Measurements from ENCODE around the gene DUSP18.

The DUSP18 gene

DNA sequence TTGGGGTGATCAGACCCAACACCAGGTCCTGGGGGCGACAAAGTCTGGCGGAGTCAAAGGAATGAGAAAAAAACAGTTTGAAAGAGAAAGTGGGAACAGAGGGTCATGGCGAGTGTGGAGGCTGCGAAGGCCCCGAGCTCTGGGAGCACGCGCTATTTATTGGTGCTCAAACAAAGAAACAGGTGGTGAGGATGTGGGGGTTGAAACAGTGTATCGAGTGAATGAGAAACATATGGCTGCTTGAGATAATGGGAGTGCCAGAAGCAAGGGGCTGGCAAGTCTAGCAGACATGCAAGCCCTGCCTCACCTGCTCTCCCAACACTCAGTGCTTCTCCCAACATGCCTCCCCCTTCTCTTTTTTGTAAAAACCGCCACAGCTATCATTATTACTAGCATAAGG is 7.8 kb upstream of the DUSP18 start:
- no peak overlapping the region for H2AFZ ChIP-seq (ENCODE audit: low read depth, low read length)
- H3K4me2 ChIP-seq (ENCODE audit: insufficient read depth, low read length), result no peak overlapping the region
- no peak overlapping the region for H3K4me3 ChIP-seq (ENCODE audit: low read depth in 1 of 2, low read length in 2 of 2)
- no peak overlapping the region for H3K27ac ChIP-seq (ENCODE audit: low read length)
- TF ChIP-seq, protein P1, sequence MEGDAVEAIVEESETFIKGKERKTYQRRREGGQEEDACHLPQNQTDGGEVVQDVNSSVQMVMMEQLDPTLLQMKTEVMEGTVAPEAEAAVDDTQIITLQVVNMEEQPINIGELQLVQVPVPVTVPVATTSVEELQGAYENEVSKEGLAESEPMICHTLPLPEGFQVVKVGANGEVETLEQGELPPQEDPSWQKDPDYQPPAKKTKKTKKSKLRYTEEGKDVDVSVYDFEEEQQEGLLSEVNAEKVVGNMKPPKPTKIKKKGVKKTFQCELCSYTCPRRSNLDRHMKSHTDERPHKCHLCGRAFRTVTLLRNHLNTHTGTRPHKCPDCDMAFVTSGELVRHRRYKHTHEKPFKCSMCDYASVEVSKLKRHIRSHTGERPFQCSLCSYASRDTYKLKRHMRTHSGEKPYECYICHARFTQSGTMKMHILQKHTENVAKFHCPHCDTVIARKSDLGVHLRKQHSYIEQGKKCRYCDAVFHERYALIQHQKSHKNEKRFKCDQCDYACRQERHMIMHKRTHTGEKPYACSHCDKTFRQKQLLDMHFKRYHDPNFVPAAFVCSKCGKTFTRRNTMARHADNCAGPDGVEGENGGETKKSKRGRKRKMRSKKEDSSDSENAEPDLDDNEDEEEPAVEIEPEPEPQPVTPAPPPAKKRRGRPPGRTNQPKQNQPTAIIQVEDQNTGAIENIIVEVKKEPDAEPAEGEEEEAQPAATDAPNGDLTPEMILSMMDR (IDR thresholded peaks at IDR 0.05; ENCODE audit: borderline replicate concordance, extremely low read depth, low read length, poor library complexity, severe bottlenecking), result no peak
- no peak for TF ChIP-seq EZH2 (IDR thresholded peaks at IDR 0.05; ENCODE audit: borderline replicate concordance, low read depth, low read length, severe bottlenecking)
- H3K9ac ChIP-seq (ENCODE audit: low read depth, low read length), result no peak overlapping the region
- H3K9me3 ChIP-seq (ENCODE audit: insufficient read depth, low read length, severe bottlenecking), result no peaks in the 10 kb centered on the region
- no peak for ATAC-seq (ENCODE audit: insufficient read depth, low read depth)
- DNase-seq, result no peak
- no peaks in the 10 kb centered on the region for H3K4me1 ChIP-seq (ENCODE audit: insufficient read depth, low read length)
- no peaks in the 10 kb centered on the region for H3K36me3 ChIP-seq (ENCODE audit: insufficient read depth, low read length)
- peaks cover 3% of the 10 kb centered on the region for H3K27me3 ChIP-seq (ENCODE audit: insufficient read depth, low read length, poor library complexity)
- H4K20me1 ChIP-seq (ENCODE audit: insufficient read depth, low read length), result no peaks in the 10 kb centered on the region
- no peaks in the 10 kb centered on the region for H3K79me2 ChIP-seq (ENCODE audit: insufficient read depth, low read length)

DNA sequence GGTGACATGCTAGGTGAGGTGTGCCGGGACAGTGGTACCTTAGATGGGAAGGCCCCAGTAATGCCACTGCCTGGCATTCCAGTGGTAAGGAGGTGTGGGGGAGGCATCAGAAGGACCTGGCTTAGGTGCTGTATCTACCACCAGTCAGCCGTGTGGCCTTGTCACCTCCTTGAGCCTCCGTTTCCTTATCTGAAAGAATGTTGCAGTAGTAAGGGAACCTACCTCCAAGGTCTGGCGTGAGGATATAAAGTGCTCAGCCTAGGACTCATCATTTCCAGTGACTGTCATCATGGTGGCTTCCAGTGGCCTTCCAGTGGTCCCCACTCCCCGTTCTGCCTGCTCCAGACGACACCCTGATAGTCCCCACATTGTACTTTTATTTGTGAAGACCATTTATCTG is 6.8 kb upstream of the DUSP18 start:
- Histone ChIP-seq H3K27ac (ENCODE audit: low read length) (no peak overlapping the region), H3K4me2 (ENCODE audit: insufficient read depth, low read length) (no peak overlapping the region), H3K9me3 (ENCODE audit: insufficient read depth, low read length, severe bottlenecking) (no peaks in the 10 kb centered on the region), H3K27me3 (ENCODE audit: insufficient read depth, low read length, poor library complexity) (peaks cover 3% of the 10 kb centered on the region), H3K36me3 (ENCODE audit: insufficient read depth, low read length) (no peaks in the 10 kb centered on the region), H4K20me1 (ENCODE audit: insufficient read depth, low read length) (no peaks in the 10 kb centered on the region), H3K79me2 (ENCODE audit: insufficient read depth, low read length) (no peaks in the 10 kb centered on the region), H2AFZ (ENCODE audit: low read depth, low read length) (no peak overlapping the region), H3K9ac (ENCODE audit: low read depth, low read length) (no peak overlapping the region), H3K4me1 (ENCODE audit: insufficient read depth, low read length) (no peaks in the 10 kb centered on the region), H3K4me3 (ENCODE audit: low read depth in 1 of 2, low read length in 2 of 2) (no peak overlapping the region)
- TF ChIP-seq, protein P1 (IDR thresholded peaks at IDR 0.05; ENCODE audit: borderline replicate concordance, extremely low read depth, low read length, poor library complexity, severe bottlenecking), result no peak
- TF ChIP-seq EZH2 (IDR thresholded peaks at IDR 0.05; ENCODE audit: borderline replicate concordance, low read depth, low read length, severe bottlenecking), result no peak
- no peak for DNase-seq
- no peak for ATAC-seq (ENCODE audit: insufficient read depth, low read depth)

DNA sequence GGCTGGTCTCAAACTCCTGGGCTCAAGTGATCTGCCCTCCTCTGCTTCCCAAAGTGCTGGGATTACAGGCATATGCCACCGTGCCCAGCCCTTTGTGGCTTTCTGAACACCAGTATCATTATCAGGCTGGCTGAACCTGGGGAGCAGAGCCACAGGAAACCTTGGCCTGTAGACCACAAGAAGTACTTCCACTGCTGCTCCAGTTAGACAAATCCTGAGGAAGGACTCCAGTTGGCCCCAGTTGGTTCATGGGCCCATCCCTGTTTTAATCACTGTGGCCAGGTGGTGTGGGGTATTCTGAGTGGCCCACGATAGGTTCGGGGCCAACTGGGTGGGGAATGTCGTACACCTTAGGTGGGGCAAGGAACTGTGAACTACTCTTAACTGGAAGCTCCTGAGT is 5.5 kb upstream of the DUSP18 start:
- TF ChIP-seq EZH2 (IDR thresholded peaks at IDR 0.05; ENCODE audit: borderline replicate concordance, low read depth, low read length, severe bottlenecking), result no peak
- TF ChIP-seq, protein P1 (IDR thresholded peaks at IDR 0.05; ENCODE audit: borderline replicate concordance, extremely low read depth, low read length, poor library complexity, severe bottlenecking), result no peak
- Histone ChIP-seq H3K27ac (ENCODE audit: low read length) (no peak overlapping the region), H3K9me3 (ENCODE audit: insufficient read depth, low read length, severe bottlenecking) (no peaks in the 10 kb centered on the region), H3K4me1 (ENCODE audit: insufficient read depth, low read length) (peaks cover 3% of the 10 kb centered on the region), H3K4me2 (ENCODE audit: insufficient read depth, low read length) (no peak overlapping the region), H3K9ac (ENCODE audit: low read depth, low read length) (no peak overlapping the region), H3K36me3 (ENCODE audit: insufficient read depth, low read length) (no peaks in the 10 kb centered on the region), H2AFZ (ENCODE audit: low read depth, low read length) (no peak overlapping the region), H3K79me2 (ENCODE audit: insufficient read depth, low read length) (no peaks in the 10 kb centered on the region), H3K4me3 (ENCODE audit: low read depth in 1 of 2, low read length in 2 of 2) (no peak overlapping the region), H3K27me3 (ENCODE audit: insufficient read depth, low read length, poor library complexity) (peaks cover 10% of the 10 kb centered on the region), H4K20me1 (ENCODE audit: insufficient read depth, low read length) (no peaks in the 10 kb centered on the region)
- DNase-seq (no peak), ATAC-seq (ENCODE audit: insufficient read depth, low read depth) (no peak)

DNA sequence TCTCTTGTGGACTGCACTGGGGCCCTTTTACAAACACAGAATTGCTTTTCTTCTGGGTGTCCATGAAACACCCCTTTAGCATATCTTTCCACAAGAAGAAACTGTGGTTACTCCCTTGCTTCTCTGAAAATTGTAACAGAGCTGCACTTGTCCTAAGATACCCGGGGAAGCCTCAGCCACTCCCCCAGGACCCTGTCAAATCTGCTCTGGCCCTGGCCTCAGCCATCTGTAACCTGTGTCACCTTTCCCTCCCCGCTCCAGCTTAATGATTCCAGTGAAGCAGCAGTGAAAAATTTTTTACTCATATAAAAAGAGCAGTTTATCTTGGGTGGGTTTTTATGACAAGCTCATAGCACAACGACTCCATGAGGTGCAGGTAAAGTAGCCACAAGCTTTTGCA is 3.4 kb upstream of the DUSP18 start:
- Histone ChIP-seq H3K9me3 (ENCODE audit: insufficient read depth, low read length, severe bottlenecking) (no peaks in the 10 kb centered on the region), H4K20me1 (ENCODE audit: insufficient read depth, low read length) (no peaks in the 10 kb centered on the region), H3K4me3 (ENCODE audit: low read depth in 1 of 2, low read length in 2 of 2) (no peak overlapping the region), H2AFZ (ENCODE audit: low read depth, low read length) (no peak overlapping the region), H3K36me3 (ENCODE audit: insufficient read depth, low read length) (no peaks in the 10 kb centered on the region), H3K9ac (ENCODE audit: low read depth, low read length) (no peak overlapping the region), H3K79me2 (ENCODE audit: insufficient read depth, low read length) (no peaks in the 10 kb centered on the region), H3K27ac (ENCODE audit: low read length) (no peak overlapping the region), H3K4me2 (ENCODE audit: insufficient read depth, low read length) (no peak overlapping the region), H3K4me1 (ENCODE audit: insufficient read depth, low read length) (peaks cover 21% of the 10 kb centered on the region), H3K27me3 (ENCODE audit: insufficient read depth, low read length, poor library complexity) (peaks cover 10% of the 10 kb centered on the region)
- DNase-seq (no peak), ATAC-seq (ENCODE audit: insufficient read depth, low read depth) (no peak)
- TF ChIP-seq EZH2 (IDR thresholded peaks at IDR 0.05; ENCODE audit: borderline replicate concordance, low read depth, low read length, severe bottlenecking), result no peak
- TF ChIP-seq, protein P1 (IDR thresholded peaks at IDR 0.05; ENCODE audit: borderline replicate concordance, extremely low read depth, low read length, poor library complexity, severe bottlenecking), result no peak
